H1 (cell line): ENCODE data around the gene TMPRSS4. TPM values are rescaled to one million over a fixed set of nuclear protein-coding genes. Genes with fewer than 3 reads are reported as not detected.
A peak's percentile ranks its signal among the peaks of the same experiment; 100 is the strongest.

ENCODE experiments used
- CTCF ChIA-PET: fragments of 300-600 bp; sonication (Branson Sonifier 250); formaldehyde crosslinking; loops from one replicate; lab custom pipeline; 2021; ENCODE audit not compliant: partially characterized antibody; lab: Charles Lee
- POLR2A ChIA-PET: fragments of 300-600 bp; sonication (Branson Sonifier 250); formaldehyde crosslinking; loops from one replicate; lab custom pipeline; 2021; ENCODE audit warnings: inconsistent platforms; ENCODE audit not compliant: partially characterized antibody; lab: Charles Lee
- DNase-seq, 2 experiments: peaks; one replicate each; pipeline versions ENCODE4 v3.0.0 to v3.0.0-alpha.2; 2010 to 2022; ENCODE audit warnings: low spot score in 2 of 2, low read depth in 1 of 2, mixed read lengths in 1 of 2
- FAIRE-seq: peaks from 2 replicates; lab custom pipeline; 2011; peaks lifted over from hg19 to GRCh38; lab: Jason Lieb, UNC
- H2AFZ ChIP-seq: 2 replicates; pipeline ENCODE4 v1.8.1; 2012; ENCODE audit warnings: low read length, inconsistent platforms
- H2AK5ac ChIP-seq: 2 replicates; pipeline ENCODE4 v1.6.1; 2013; ENCODE audit warnings: low read depth, low read length
- H2BK120ac ChIP-seq: replicated peaks from 2 replicates; pipeline ENCODE3; 2013; ENCODE audit warnings: low read depth, low read length, inconsistent platforms
- H2BK12ac ChIP-seq: 2 replicates; pipeline ENCODE4 v1.6.1; 2013; ENCODE audit warnings: low read depth, low read length
- H2BK15ac ChIP-seq: 2 replicates; pipeline ENCODE4 v1.6.1; 2013; ENCODE audit warnings: low read length
- H2BK20ac ChIP-seq: 2 replicates; pipeline ENCODE4 v1.6.1; 2013; ENCODE audit warnings: low read length
- H2BK5ac ChIP-seq: 2 replicates; pipeline ENCODE4 v1.6.1; 2013; ENCODE audit warnings: low read depth, low read length
- H3K14ac ChIP-seq: 2 replicates; pipeline ENCODE4 v1.6.1; 2013; ENCODE audit warnings: inconsistent platforms; ENCODE audit not compliant: insufficient read length
- H3K18ac ChIP-seq: 2 replicates; pipeline ENCODE4 v1.6.1; 2013; ENCODE audit warnings: low read length; ENCODE audit errors: extremely low read depth
- H3K23ac ChIP-seq: 2 replicates; pipeline ENCODE4 v1.6.1; 2013; ENCODE audit warnings: inconsistent platforms; ENCODE audit not compliant: insufficient read length
- H3K23me2 ChIP-seq: 2 replicates; pipeline ENCODE4 v1.6.1; 2013; ENCODE audit warnings: low read depth, low read length
- H3K27ac ChIP-seq: 2 replicates; pipeline ENCODE4 v1.6.1; 2011; ENCODE audit warnings: low read depth, low read length, inconsistent platforms
- H3K27me3 ChIP-seq, 4 experiments: replicated peaks in 1 of 4; 1 replicate in 1 of 4; 2 replicates in 3 of 4; pipeline versions ENCODE4 v1.6.1 to v1.8.1; 2011 to 2013; ENCODE audit warnings: low read length in 3 of 4, mild to moderate bottlenecking in 3 of 4, inconsistent platforms in 2 of 4, mixed read lengths in 2 of 4, moderate library complexity in 1 of 4; ENCODE audit not compliant: control insufficient read depth in 3 of 4, insufficient read depth in 3 of 4; ENCODE audit errors: extremely low read depth in 1 of 4
- H3K36me3 ChIP-seq, 4 experiments: 2 replicates each; pipeline versions ENCODE4 v1.6.1 to v1.8.1; 2011 to 2013; ENCODE audit warnings: mild to moderate bottlenecking in 4 of 4, low read length in 3 of 4, moderate library complexity in 2 of 4, control low read depth in 1 of 4, inconsistent platforms in 1 of 4; ENCODE audit not compliant: insufficient read depth in 4 of 4, control insufficient read depth in 2 of 4
- H3K4ac ChIP-seq: replicated peaks from 2 replicates; pipeline ENCODE3; 2013; ENCODE audit warnings: low read length, low read depth, mixed read lengths, inconsistent platforms; ENCODE audit not compliant: insufficient read length
- H3K4me1 ChIP-seq, 4 experiments: replicated peaks in 1 of 4; 1 replicate in 1 of 4; 2 replicates in 3 of 4; pipeline versions ENCODE4 v1.6.1 to v1.8.1; 2011 to 2013; ENCODE audit warnings: low read length in 3 of 4, inconsistent platforms in 2 of 4, mixed read lengths in 1 of 4; ENCODE audit not compliant: insufficient read depth in 4 of 4, control insufficient read depth in 3 of 4
- H3K4me2 ChIP-seq, 2 experiments: 2 replicates each; pipeline versions ENCODE4 v1.6.1 to v1.8.1; 2011 to 2013; ENCODE audit warnings: low read depth in 2 of 2, low read length in 2 of 2, control low read depth in 1 of 2, inconsistent platforms in 1 of 2, mild to moderate bottlenecking in 1 of 2; ENCODE audit not compliant: insufficient read depth in 1 of 2
- H3K4me3 ChIP-seq, 4 experiments: fragments of 200-600, 300-600 bp in 1 of 4; sonication (generic), shearing (Covaris generic), sonication (Bioruptor Twin) in 1 of 4; 2 replicates each; pipeline versions ENCODE4 v1.5.1 to v1.8.1; 2011 to 2016; ENCODE audit warnings: low read length in 4 of 4, low read depth in 3 of 4, control low read depth in 2 of 4, inconsistent platforms in 2 of 4, mild to moderate bottlenecking in 2 of 4, mixed read lengths in 1 of 4, moderate library complexity in 1 of 4; ENCODE audit not compliant: insufficient read depth in 2 of 4; ENCODE audit errors: extremely low read depth in 1 of 4
- H3K56ac ChIP-seq: replicated peaks from 2 replicates; pipeline ENCODE3; 2013; ENCODE audit warnings: low read depth, mild to moderate bottlenecking, mixed read lengths, low read length, inconsistent platforms; ENCODE audit not compliant: insufficient read length
- H3K79me1 ChIP-seq: 2 replicates; pipeline ENCODE4 v1.6.1; 2013; ENCODE audit warnings: low read depth, low read length, control low read depth
- H3K79me2 ChIP-seq, 2 experiments: 2 replicates each; pipeline versions ENCODE4 v1.6.1 to v1.8.1; 2012 to 2013; ENCODE audit warnings: low read length in 2 of 2, mild to moderate bottlenecking in 2 of 2, inconsistent platforms in 1 of 2; ENCODE audit not compliant: insufficient read depth in 2 of 2, control insufficient read depth in 1 of 2
- H3K9ac ChIP-seq, 4 experiments: replicated peaks in 1 of 4; 1 replicate in 1 of 4; 2 replicates in 3 of 4; pipeline versions ENCODE4 v1.6.1 to v1.8.1; 2011 to 2013; ENCODE audit warnings: low read depth in 3 of 4, low read length in 3 of 4, control low read depth in 2 of 4, mild to moderate bottlenecking in 2 of 4, moderate library complexity in 2 of 4, inconsistent platforms in 1 of 4; ENCODE audit errors: extremely low read depth in 1 of 4
- H3K9me3 ChIP-seq, 2 experiments: 2 replicates each; pipeline versions ENCODE4 v1.6.1 to v1.8.1; 2012 to 2013; ENCODE audit warnings: mild to moderate bottlenecking in 2 of 2, moderate library complexity in 2 of 2, control low read depth in 1 of 2, inconsistent platforms in 1 of 2, low read depth in 1 of 2, low read length in 1 of 2, mixed read lengths in 1 of 2; ENCODE audit not compliant: insufficient read depth in 2 of 2
- H4K20me1 ChIP-seq, 2 experiments: replicated peaks in 1 of 2; 2 replicates each; pipeline versions ENCODE3 to v1.8.1; 2011 to 2013; ENCODE audit warnings: inconsistent platforms in 2 of 2, low read length in 2 of 2, mild to moderate bottlenecking in 1 of 2; ENCODE audit not compliant: insufficient read depth in 2 of 2, control insufficient read depth in 1 of 2
- H4K5ac ChIP-seq: 2 replicates; pipeline ENCODE4 v1.6.1; 2013; ENCODE audit warnings: low read length, low read depth, mixed read lengths, inconsistent platforms; ENCODE audit not compliant: insufficient read length
- H4K8ac ChIP-seq: 2 replicates; pipeline ENCODE4 v1.8.0; 2013; ENCODE audit warnings: mild to moderate bottlenecking, moderate library complexity, low read length, inconsistent platforms; ENCODE audit not compliant: insufficient read depth; ENCODE audit errors: extremely low read depth
- H4K91ac ChIP-seq: replicated peaks from 2 replicates; pipeline ENCODE3; 2013; ENCODE audit warnings: low read length, mixed read lengths, inconsistent platforms; ENCODE audit not compliant: insufficient read length
- BCL11A ChIP-seq, 2 experiments: IDR thresholded peaks; one replicate each; pipeline ENCODE4 v1.6.1; 2011; ENCODE audit warnings: low read depth in 2 of 2, low read length in 2 of 2, mild to moderate bottlenecking in 2 of 2
- GTF2F1 ChIP-seq: IDR thresholded peaks from 2 replicates; pipeline ENCODE4 v1.6.1; 2012; ENCODE audit warnings: low read depth, low read length, improper control_type of control experiment, borderline replicate concordance
- POLR2AphosphoS5 ChIP-seq: IDR thresholded peaks from 2 replicates; pipeline ENCODE4 v1.6.1; 2011; ENCODE audit warnings: low read depth, low read length
- RAD21 ChIP-seq, 2 experiments: IDR thresholded peaks in 1 of 2; conservative IDR thresholded peaks in 1 of 2; 2 replicates each; pipeline ENCODE4 v1.6.1; 2011; ENCODE audit warnings: low read depth in 2 of 2, low read length in 2 of 2, improper control_type of control experiment in 1 of 2, inconsistent platforms in 1 of 2, mild to moderate bottlenecking in 1 of 2, moderate library complexity in 1 of 2
- TBP ChIP-seq: IDR thresholded peaks from 2 replicates; pipeline ENCODE4 v1.6.1; 2011; ENCODE audit warnings: low read depth, low read length, improper control_type of control experiment
- WGBS, 2 experiments: shearing (Covaris generic) in 1 of 2; methylation state at CpG; one replicate each; pipeline versions ENCODE4 v1.1.6 to v1.1.7; 2013 to 2015; ENCODE audit warnings: low lambda C conversion rate in 2 of 2, mixed read lengths in 2 of 2, inconsistent platforms in 1 of 2, low coverage in 1 of 2, missing lambda C conversion rate in 1 of 2; ENCODE audit not compliant: insufficient replicate concordance in 2 of 2, insufficient coverage in 1 of 2, insufficient read length in 1 of 2; ENCODE audit errors: extremely low coverage in 1 of 2, missing lambda C conversion rate in 1 of 2; 5-methylcytosine and 5-hydroxymethylcytosine counted together
- polyA plus RNA-seq, 7 experiments: library from polyadenylated mRNA; depleted of rRNA in 3 of 7; stranded (reverse) in 5 of 7; unstranded in 2 of 7; fragments of >200 nt in 5 of 7; fragments of 200-250 nt in 2 of 7; gene quantifications; 1 replicate in 5 of 7; 2 replicates in 1 of 7; 4 replicates in 1 of 7; pipeline versions ENCODE4 v1.2.1 to v1.2.3, GENCODE V29; 2011 to 2013; ENCODE audit warnings: missing spikeins in 2 of 7, mixed read lengths in 2 of 7
- total RNA-seq: library from RNA; stranded (reverse); fragmentation: NEBNext Ultra II Directional; extraction: Animal tissue kit (Norgen Biotek cat#: 25700); gene quantifications from 2 replicates; pipeline ENCODE4 v1.2.1, GENCODE V29; 2021
- TF ChIP-seq, protein P1 (sequence below): IDR thresholded peaks from 2 replicates; pipeline ENCODE4 v1.6.1; 2012; ENCODE audit warnings: inconsistent platforms

Gene TMPRSS4
- total and polyA plus RNA-seq, 2 of the 8 experiments (the other 6 are each of a cell fraction or from before 2014, with no cell fraction given) = 0.11 to 0.58 TPM

DNA sequence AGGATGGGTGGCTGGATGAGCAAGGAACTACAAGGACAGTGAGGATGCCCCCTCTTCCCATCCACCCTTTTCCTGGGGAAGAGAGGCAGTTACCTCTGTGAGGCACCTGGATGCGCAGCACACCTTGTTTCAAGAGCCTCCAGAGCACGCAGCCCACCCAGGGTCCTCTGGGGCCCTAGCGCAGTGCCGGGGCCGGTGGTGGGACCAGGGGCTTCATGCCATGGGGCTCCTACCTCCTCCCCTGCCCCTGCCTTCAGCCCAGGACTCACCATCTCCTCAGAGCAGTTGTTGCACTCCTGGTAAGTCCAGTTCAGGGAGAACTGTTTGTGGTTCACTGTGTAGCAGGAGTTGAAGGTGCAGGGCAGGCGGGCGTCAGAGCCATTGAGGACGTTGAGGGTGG lies 91.4 kb downstream of the TMPRSS4 start:
- DNase-seq = no peak
- H3K9me3 ChIP-seq = no peaks in the 10 kb centered on the region
- H3K79me1 ChIP-seq = no peaks in the 10 kb centered on the region
- CTCF ChIA-PET = interaction anchor here (7.4 to 8.7 kb wide), 2 partner anchors 11 to 21 kb away, joined by 170 to 245 read pairs; partner anchors contain the start of gene SCN4B
- H2BK12ac ChIP-seq = peak overlapping the region; percentile 21; the same call in 1 of the 2 replicates
- H2BK5ac ChIP-seq = no peak overlapping the region
- H3K79me2 ChIP-seq = no peaks in the 10 kb centered on the region
- H3K27me3 ChIP-seq = peaks cover 6 to 70% (median 43%) of the 10 kb centered on the region in 4 experiments
- H4K8ac ChIP-seq = no peak overlapping the region
- H4K5ac ChIP-seq = no peak overlapping the region
- H3K23ac ChIP-seq = no peak overlapping the region
- H2AK5ac ChIP-seq = no peak overlapping the region
- H3K23me2 ChIP-seq = peaks cover 2% of the 10 kb centered on the region; the same call in 1 of the 2 replicates
- no peak for FAIRE-seq
- H4K91ac ChIP-seq = no peak overlapping the region
- no peak overlapping the region for H3K4me2 ChIP-seq
- no peak overlapping the region for H3K56ac ChIP-seq
- no peak for TF ChIP-seq BCL11A (IDR thresholded peaks at IDR 0.05; ENCODE audit: low read depth in 2 of 2, low read length in 2 of 2)
- TF ChIP-seq, protein P1, sequence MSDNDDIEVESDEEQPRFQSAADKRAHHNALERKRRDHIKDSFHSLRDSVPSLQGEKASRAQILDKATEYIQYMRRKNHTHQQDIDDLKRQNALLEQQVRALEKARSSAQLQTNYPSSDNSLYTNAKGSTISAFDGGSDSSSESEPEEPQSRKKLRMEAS = no peak
- no peak for TF ChIP-seq GTF2F1
- no peak for TF ChIP-seq RAD21 (IDR thresholded peaks at IDR 0.05 in 1 of 2, conservative IDR thresholded peaks at IDR 0.05 in 1 of 2; ENCODE audit: low read depth in 2 of 2, low read length in 2 of 2)
- no peak for TF ChIP-seq POLR2AphosphoS5
- TF ChIP-seq TBP = no peak
- TF ChIP-seq, all 59 proteins: peak for 0
- Histone ChIP-seq H4K20me1 (no peaks in the 10 kb centered on the region), H3K18ac (no peak overlapping the region), H3K4ac (no peak overlapping the region), H3K9ac (no peak overlapping the region), H2BK120ac (no peak overlapping the region), H2BK20ac (no peak overlapping the region), H3K4me3 (no peak overlapping the region), H3K14ac (no peak overlapping the region), H2BK15ac (peak overlapping the region; percentile 72), H3K36me3 (no peaks in the 10 kb centered on the region), H3K27ac (no peak overlapping the region), H3K4me1 (peaks cover 2 to 16% (median 7%) of the 10 kb centered on the region in 4 experiments), H2AFZ (no peak overlapping the region)
- POLR2A ChIA-PET = no interaction called here
- WGBS, 2 experiments = 85% methylated on average over 8 of the region's 8 CpGs; no CpG with 5 or more reads in 1 of the 2 experiments
